HG02938 (cell line): ENCODE results near the gene LIMK2.
A peak's percentile ranks its signal among the peaks of the same experiment; 100 is the strongest.
"Not testable (repeated sequence)": the region's sequence is repeated elsewhere in the genome, so short reads cannot be mapped to it uniquely, and the experiment has no call there.

Experiments used
- ATAC-seq: cut with Tn5 transposase; IDR thresholded peaks from one replicate; pipeline ENCODE4 v1.9.1; 2021; ENCODE audit warnings: mild to moderate bottlenecking, moderate library complexity; ENCODE audit not compliant: unreplicated experiment

LIMK2 gene

DNA sequence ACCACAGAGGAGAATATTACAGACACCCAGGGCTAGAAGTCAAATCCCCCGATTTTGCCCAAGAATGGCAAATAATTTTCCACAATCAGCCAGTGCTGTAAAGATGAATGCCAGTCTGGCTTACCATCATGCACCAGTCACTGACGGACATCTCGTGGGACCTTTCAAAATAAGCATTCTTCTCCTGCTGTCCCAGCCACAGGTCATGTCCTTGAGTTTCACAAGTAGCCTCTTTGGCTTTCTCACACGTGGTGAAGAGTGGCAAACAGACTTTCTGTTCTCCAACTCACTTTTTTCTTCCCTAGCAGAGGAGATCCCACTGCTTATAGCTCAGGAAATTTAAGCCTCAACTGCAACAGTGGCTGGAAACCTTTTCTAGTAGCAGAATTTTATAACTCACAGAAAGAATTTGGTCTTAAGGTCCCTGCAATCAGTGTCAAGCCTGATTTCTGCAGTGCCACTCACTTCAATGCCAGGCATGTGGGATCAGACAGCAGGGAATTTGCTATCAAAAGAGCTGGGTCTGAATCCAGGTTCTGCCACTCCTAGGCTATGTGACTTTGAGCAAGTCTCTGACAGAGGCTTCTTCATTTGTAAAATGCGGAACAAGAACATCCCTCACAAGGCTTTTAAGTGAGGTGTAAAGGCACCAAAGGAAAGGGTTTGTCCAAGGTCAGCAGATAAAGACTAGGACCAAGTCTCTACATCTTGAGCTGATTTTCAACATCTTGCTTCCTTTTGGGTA is 76.6 kb downstream of the LIMK2 start:
- no peak for ATAC-seq

DNA sequence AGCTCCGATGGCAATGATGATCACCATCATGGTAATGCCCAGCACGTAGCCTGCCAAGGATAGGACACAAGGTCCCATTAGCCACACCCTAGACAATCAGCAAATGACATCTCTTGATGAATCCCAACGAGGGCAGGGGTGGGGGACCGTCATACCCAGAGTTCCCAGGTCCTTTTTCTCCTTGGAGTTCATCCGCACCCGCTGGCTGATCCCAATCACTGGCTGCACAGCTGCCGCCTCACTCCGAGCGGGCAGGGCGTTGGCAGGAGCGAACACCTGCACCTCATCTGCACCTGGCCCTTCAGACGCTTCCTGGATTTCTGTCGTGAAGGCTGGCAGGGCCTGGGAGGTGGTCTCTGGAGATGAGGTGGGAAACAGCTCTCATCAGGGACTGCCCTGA is 77.2 kb downstream of the LIMK2 start:
- no peak for ATAC-seq

- peak; percentile 83 for ATAC-seq
Measured at GRCh38 chr22:31290494-31291471, 78.7 kb downstream of the LIMK2 start.

GRCh38 chr22:31291481-31292235 is 79.6 kb downstream of the LIMK2 start:
- no peak for ATAC-seq

GRCh38 chr22:31292236-31292989 is 80.3 kb downstream of the LIMK2 start, which contains the start of gene PIK3IP1:
PIK3IP1 (minus strand) TSS chr22:31292488; CDS start chr22:31292344, 144 bp downstream.
- no peak for ATAC-seq

- ATAC-seq, result no peak
Measured at GRCh38 chr22:31295360-31295759, 83.3 kb downstream of the LIMK2 start.

DNA sequence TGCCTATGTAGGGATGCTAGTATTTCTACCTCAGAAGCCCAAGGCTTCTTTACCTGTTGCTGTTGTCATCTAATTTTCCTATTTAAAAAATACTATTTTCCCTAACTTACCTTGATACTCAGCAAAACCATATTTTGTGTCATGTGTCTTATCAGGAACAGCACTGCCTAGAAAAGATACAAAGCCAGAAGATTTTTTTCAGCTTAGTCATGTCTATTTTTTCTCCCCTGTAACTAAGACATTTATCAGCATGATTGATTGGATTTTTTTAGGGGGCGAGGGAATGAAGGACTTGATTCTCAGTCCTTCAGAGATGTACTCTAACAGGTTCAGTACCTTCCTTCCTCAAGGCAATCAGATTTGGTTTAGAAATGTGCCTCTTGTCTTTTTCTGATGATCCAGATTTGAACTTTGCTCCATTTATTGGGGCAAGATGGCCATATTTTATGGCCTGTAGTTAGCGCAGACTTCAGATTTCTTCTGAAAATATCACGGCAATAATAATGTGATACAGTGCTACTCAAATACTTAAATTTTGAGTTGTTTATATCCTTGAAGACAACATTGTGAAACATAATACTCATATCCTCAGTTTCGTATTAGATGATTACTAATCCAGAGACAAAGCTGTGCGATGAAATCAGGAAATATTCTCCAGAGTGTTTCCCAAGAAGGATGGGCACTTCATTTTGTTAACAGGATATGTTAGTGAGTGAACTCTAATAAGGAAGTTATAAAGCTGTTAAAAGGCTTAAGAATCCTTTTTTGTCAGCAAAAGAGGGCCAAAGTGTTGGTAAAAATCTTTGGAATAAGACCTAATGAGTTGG is 83.9 kb downstream of the LIMK2 start:
- ATAC-seq, result no peak

DNA sequence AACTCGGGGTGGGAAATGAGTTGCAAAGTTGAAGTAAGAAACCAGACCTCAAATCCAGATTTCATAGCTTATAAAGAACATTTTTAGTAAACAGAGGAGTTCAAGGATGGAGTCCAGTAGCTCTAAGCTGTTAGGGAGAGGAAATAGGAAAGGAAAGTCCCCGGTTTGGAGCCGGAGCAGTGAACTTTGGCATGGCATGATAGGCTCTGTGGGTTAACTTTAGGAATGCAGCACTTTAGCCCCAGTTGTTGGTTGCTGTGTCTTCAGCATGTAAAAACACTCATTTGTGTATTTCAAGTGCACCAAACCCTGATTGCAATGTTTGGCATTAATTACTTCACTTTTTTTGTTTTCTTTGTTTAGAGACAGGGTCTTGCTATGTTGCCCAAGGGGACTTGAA is 88.8 kb downstream of the LIMK2 start:
- ATAC-seq, result no peak

DNA sequence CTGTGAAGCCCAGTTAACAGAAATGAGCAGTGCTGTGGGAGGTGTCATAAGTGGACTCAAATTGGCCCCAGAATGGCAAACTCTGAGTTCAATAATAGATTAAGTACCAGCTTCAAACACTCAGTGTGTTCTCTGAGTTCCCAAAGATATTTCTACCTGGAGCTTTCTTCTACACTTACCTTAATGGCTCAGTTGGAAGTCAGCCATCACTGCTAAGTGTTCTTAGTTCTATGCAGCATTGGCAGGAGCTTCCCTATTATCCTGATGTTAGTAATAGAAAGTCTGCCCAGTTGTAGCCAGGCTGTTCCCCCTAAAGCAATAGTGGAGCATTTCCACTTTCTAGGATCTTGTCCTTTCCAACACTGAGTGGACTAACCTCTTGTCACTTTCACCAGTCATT is 89.9 kb downstream of the LIMK2 start:
- no peak for ATAC-seq

GRCh38 chr22:31302537-31302936 is 90.4 kb downstream of the LIMK2 start:
- ATAC-seq, result no peak

DNA sequence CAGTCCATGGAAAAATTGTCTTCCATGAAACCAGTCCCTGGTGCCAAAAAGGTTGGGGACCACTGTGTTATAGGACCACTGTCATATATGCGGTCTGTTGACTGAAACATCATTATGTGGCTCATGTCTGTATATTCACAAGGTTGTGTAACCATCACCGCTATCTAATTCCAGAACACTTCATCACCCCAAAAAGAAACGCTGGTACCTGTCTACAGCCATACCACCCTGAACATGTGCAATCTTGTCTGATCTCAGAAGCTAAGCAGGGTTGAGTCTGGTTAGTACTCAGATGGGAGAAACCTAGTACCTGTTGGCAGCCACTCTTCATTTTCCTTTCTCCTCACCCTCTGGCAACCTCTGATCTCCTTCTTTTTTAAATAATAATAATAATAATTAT is 93.1 kb downstream of the LIMK2 start:
- ATAC-seq, result no peak

GRCh38 chr22:31308181-31308580 is 96.1 kb downstream of the LIMK2 start:
- ATAC-seq, result no peak

GRCh38 chr22:31313366-31314147 is 101.5 kb downstream of the LIMK2 start:
- ATAC-seq, result no peak

GRCh38 chr22:31314220-31314619 is 102.1 kb downstream of the LIMK2 start:
- not testable (repeated sequence) for ATAC-seq

DNA sequence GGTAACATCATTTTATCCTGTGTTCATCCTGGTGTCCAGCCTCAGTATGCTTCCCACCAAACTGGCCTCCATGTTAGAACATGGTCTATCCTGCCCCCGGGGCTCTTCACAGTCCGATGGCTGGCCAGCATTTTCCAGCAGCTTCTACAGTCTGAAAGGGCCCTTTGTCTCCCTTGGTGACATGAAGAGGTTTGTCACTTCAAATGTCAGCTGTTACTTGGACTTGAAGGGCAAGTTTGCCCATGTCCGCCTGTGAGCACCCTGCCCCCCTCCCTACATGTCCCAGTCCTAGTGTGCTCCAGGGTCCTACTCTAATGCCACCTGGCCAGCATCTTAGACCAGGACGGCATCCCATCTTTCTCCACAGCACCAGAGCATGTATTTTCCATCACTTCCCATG is 109.3 kb downstream of the LIMK2 start:
- ATAC-seq, result no peak

- no peak for ATAC-seq
Measured at GRCh38 chr22:31323578-31324550, 111.8 kb downstream of the LIMK2 start.

- ATAC-seq, result no peak
Measured at GRCh38 chr22:31326877-31327276, 114.8 kb downstream of the LIMK2 start.
